ENCODE measurements around the gene TIMM44. TPM values are rescaled to one million over a fixed set of nuclear protein-coding genes. Genes with fewer than 3 reads are reported as not detected.
A peak's percentile ranks its signal among the peaks of the same experiment; 100 is the strongest.

The TIMM44 gene
- polyA plus RNA-seq, 3 donors, result 9.5 to 33.2 (median 10.4) TPM

DNA sequence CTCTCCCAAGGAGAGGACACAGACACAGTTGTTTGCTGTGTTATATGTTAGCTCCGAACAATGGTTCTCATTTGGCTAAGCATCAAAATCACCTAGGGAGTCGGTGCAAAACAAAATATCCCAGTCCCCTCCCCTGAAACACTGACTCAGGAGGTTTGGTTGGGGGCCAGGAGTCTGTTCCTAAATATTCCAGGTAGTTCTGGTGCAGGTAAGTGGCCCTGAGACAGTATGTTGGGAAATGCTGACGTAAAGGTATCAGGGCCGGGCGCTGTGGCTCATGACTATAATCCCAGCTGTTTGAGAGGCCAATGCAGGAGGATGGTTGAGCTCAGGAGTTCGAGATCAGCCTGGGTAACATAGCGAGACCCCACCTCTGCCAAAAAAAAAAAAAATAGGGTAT lies 42.1 kb downstream of the TIMM44 start:
- Histone ChIP-seq H2AFZ (ENCODE audit: insufficient read depth, low read depth, low read length, poor library complexity, severe bottlenecking) (no peak overlapping the region), H3K4me3 (replicated peaks in 1 of 3; ENCODE audit: low read depth in 2 of 3, low read length in 3 of 3) (no peak overlapping the region), H3K79me2 (ENCODE audit: insufficient read depth, low read length) (peaks cover 23% of the 10 kb centered on the region), H4K20me1 (ENCODE audit: insufficient read depth, low read length) (peaks cover 22% of the 10 kb centered on the region), H3K36me3 (replicated peaks in 1 of 2; ENCODE audit: control insufficient read depth in 1 of 2, insufficient read depth in 2 of 2, low read length in 2 of 2) (peaks cover 6 to 11% of the 10 kb centered on the region in 2 donors), H3K27me3 (ENCODE audit: control insufficient read depth in 2 of 2, insufficient read depth in 2 of 2, low read length in 2 of 2) (no peaks in the 10 kb centered on the region), H3K4me2 (replicated peaks; ENCODE audit: extremely low read depth, low read length, poor library complexity, severe bottlenecking) (no peak overlapping the region), H3K9me3 (replicated peaks in 1 of 2; ENCODE audit: control insufficient read depth in 1 of 2, insufficient read depth in 1 of 2, low read length in 2 of 2) (no peaks in the 10 kb centered on the region), H3K27ac (ENCODE audit: low read depth in 1 of 2, low read length in 2 of 2) (no peak overlapping the region), H3K4me1 (ENCODE audit: control insufficient read depth in 1 of 2, insufficient read depth in 2 of 2, low read length in 2 of 2) (peaks cover 19 to 26% of the 10 kb centered on the region in 2 donors), H3K9ac (ENCODE audit: insufficient read depth, low read length, poor library complexity, severe bottlenecking) (no peak overlapping the region)
- Mint-ChIP-seq H3K4me1 (peaks cover 24% of the 10 kb centered on the region), H3K27ac (no peak overlapping the region), H3K27me3 (ENCODE audit: low read depth in 3 of 3) (peaks cover 0 to 6% (median 5%) of the 10 kb centered on the region in 3 donors), H3K4me3 (no peak overlapping the region), H3K9me3 (peaks cover 0 to 3% (median 0%) of the 10 kb centered on the region in 7 donors), H3K36me3 (peaks cover 9 to 15% of the 10 kb centered on the region in 2 donors)
- WGBS (ENCODE audit: insufficient coverage), result 94% methylated on average over 3 of the region's 7 CpGs
- intact Hi-C loops (cut with micrococcal nuclease), result loop anchor here in 1 of 2 donors (10.0 kb wide), 1 partner anchor 267 kb away; the partner anchor contains the start of genes PCP2 and STXBP2
- no peak for DNase-seq
- TF ChIP-seq, protein P1, sequence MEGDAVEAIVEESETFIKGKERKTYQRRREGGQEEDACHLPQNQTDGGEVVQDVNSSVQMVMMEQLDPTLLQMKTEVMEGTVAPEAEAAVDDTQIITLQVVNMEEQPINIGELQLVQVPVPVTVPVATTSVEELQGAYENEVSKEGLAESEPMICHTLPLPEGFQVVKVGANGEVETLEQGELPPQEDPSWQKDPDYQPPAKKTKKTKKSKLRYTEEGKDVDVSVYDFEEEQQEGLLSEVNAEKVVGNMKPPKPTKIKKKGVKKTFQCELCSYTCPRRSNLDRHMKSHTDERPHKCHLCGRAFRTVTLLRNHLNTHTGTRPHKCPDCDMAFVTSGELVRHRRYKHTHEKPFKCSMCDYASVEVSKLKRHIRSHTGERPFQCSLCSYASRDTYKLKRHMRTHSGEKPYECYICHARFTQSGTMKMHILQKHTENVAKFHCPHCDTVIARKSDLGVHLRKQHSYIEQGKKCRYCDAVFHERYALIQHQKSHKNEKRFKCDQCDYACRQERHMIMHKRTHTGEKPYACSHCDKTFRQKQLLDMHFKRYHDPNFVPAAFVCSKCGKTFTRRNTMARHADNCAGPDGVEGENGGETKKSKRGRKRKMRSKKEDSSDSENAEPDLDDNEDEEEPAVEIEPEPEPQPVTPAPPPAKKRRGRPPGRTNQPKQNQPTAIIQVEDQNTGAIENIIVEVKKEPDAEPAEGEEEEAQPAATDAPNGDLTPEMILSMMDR (IDR thresholded peaks at IDR 0.05), result no peak

DNA sequence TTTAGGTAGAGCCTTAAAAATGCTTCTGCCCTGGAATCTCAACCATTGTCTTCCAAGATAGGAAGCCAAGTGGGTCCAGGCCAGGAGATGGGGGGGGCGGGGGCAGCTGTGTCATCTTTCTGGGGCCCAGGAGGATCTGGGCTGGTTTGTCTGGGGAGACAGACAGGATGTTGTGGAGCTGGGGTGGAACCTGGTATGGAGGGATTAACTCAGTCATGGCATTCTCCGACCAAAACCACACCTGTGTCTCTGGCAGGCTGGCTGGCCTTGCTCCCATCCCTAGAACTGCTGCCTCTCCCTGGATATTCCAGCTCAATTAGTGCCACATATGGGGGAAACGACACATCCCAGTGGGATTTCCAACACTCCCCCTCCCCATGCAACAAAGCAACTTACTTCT lies 42.5 kb downstream of the TIMM44 start:
- Histone ChIP-seq H3K9me3 (replicated peaks in 1 of 2; ENCODE audit: control insufficient read depth in 1 of 2, insufficient read depth in 1 of 2, low read length in 2 of 2) (no peaks in the 10 kb centered on the region), H3K27me3 (ENCODE audit: control insufficient read depth in 2 of 2, insufficient read depth in 2 of 2, low read length in 2 of 2) (no peaks in the 10 kb centered on the region), H3K4me3 (replicated peaks in 1 of 3; ENCODE audit: low read depth in 2 of 3, low read length in 3 of 3) (no peak overlapping the region), H3K36me3 (replicated peaks in 1 of 2; ENCODE audit: control insufficient read depth in 1 of 2, insufficient read depth in 2 of 2, low read length in 2 of 2) (peaks cover 2 to 7% of the 10 kb centered on the region in 2 donors), H4K20me1 (ENCODE audit: insufficient read depth, low read length) (peaks cover 18% of the 10 kb centered on the region), H3K79me2 (ENCODE audit: insufficient read depth, low read length) (peaks cover 19% of the 10 kb centered on the region), H2AFZ (ENCODE audit: insufficient read depth, low read depth, low read length, poor library complexity, severe bottlenecking) (no peak overlapping the region), H3K4me1 (ENCODE audit: control insufficient read depth in 1 of 2, insufficient read depth in 2 of 2, low read length in 2 of 2) (peaks cover 19 to 26% of the 10 kb centered on the region in 2 donors), H3K4me2 (replicated peaks; ENCODE audit: extremely low read depth, low read length, poor library complexity, severe bottlenecking) (no peak overlapping the region), H3K9ac (ENCODE audit: insufficient read depth, low read length, poor library complexity, severe bottlenecking) (no peak overlapping the region), H3K27ac (ENCODE audit: low read depth in 1 of 2, low read length in 2 of 2) (no peak overlapping the region)
- no peak overlapping the region for H3K4me3 Mint-ChIP-seq
- H3K4me1 Mint-ChIP-seq, result peaks cover 24% of the 10 kb centered on the region
- 100% methylated on average over 1 of the region's 3 CpGs for WGBS (ENCODE audit: insufficient coverage)
- no peak for DNase-seq
- H3K9me3 Mint-ChIP-seq, result peaks cover 0 to 3% (median 0%) of the 10 kb centered on the region in 7 donors
- intact Hi-C loops (cut with micrococcal nuclease), result loop anchor here in 1 of 2 donors (10.0 kb wide), 1 partner anchor 266 kb away; the partner anchor contains the start of genes PCP2 and STXBP2
- TF ChIP-seq, protein P1 (IDR thresholded peaks at IDR 0.05), result no peak
- H3K36me3 Mint-ChIP-seq, result peaks cover 9 to 11% of the 10 kb centered on the region in 2 donors
- peak overlapping the region in 1 of 7 donors; percentile 35 for H3K27ac Mint-ChIP-seq
- H3K27me3 Mint-ChIP-seq (ENCODE audit: low read depth in 3 of 3), result peaks cover 0 to 6% (median 5%) of the 10 kb centered on the region in 3 donors

Data from CD14-positive monocyte (primary cell).